B cell (primary cell): ENCODE data around the gene RNF187.

ENCODE experiments used
- CTCF ChIP-seq: fragments of 200-600 bp; IDR thresholded peaks from one replicate; pipeline ENCODE4 v1.8.0; 2022; ENCODE audit warnings: antibody characterized with exemption, mild to moderate bottlenecking
- EZH2 ChIP-seq: IDR thresholded peaks from 2 replicates; pipeline ENCODE4 v1.6.1; 2012; ENCODE audit warnings: borderline replicate concordance, low read depth, mild to moderate bottlenecking, moderate library complexity, low read length; ENCODE audit not compliant: insufficient read depth, poor library complexity, severe bottlenecking

- TF ChIP-seq CTCF (no peak), EZH2 (no peak)
Measured at GRCh38 chr1:228488818-228489674, 1.9 kb downstream of the RNF187 start.
